ENCODE measurements around the gene DAPK2. TPM values are rescaled to one million over a fixed set of nuclear protein-coding genes. Genes with fewer than 3 reads are reported as not detected.
"Not testable (repeated sequence)": the region's sequence is repeated elsewhere in the genome, so short reads cannot be mapped to it uniquely, and the experiment has no call there.

DAPK2 gene
- total RNA-seq, 1 donor from 2014 or later = 1.9 TPM

GRCh38 chr15:63905131-63905530 lies 141.2 kb downstream of the DAPK2 start:
- H3K36me3 Mint-ChIP-seq (ENCODE audit: low read depth) = no peaks in the 10 kb centered on the region
- intact Hi-C loops (cut with micrococcal nuclease) = no loop called here
- DNase-seq (ENCODE audit: low spot score) = no peak
- H3K4me1 Mint-ChIP-seq (ENCODE audit: low read depth) = peaks cover 20% of the 10 kb centered on the region
- H3K4me3 Mint-ChIP-seq (ENCODE audit: low read depth) = no peak overlapping the region
- no peaks in the 10 kb centered on the region for H3K9me3 Mint-ChIP-seq
- no peaks in the 10 kb centered on the region for H3K27me3 Mint-ChIP-seq (ENCODE audit: low read depth)
- no peak overlapping the region for H3K27ac Mint-ChIP-seq

GRCh38 chr15:63904042-63904441 lies 142.2 kb downstream of the DAPK2 start:
- H3K4me1 Mint-ChIP-seq (ENCODE audit: low read depth) = peaks cover 23% of the 10 kb centered on the region
- intact Hi-C loops (cut with micrococcal nuclease) = no loop called here
- no peaks in the 10 kb centered on the region for H3K27me3 Mint-ChIP-seq (ENCODE audit: low read depth)

GRCh38 chr15:63902671-63903035 lies 143.6 kb downstream of the DAPK2 start:
- Mint-ChIP-seq H3K4me3 (ENCODE audit: low read depth) (no peak overlapping the region), H3K9me3 (no peaks in the 10 kb centered on the region), H3K27ac (no peak overlapping the region), H3K27me3 (ENCODE audit: low read depth) (no peaks in the 10 kb centered on the region), H3K36me3 (ENCODE audit: low read depth) (no peaks in the 10 kb centered on the region), H3K4me1 (ENCODE audit: low read depth) (peaks cover 25% of the 10 kb centered on the region)
- intact Hi-C loops (cut with micrococcal nuclease) = no loop called here
- DNase-seq (ENCODE audit: low spot score) = no peak

More at GRCh38 chr15:63904042-63904441, 142.2 kb downstream of the DAPK2 start:
- Mint-ChIP-seq H3K9me3 (no peaks in the 10 kb centered on the region), H3K36me3 (ENCODE audit: low read depth) (no peaks in the 10 kb centered on the region), H3K27ac (no peak overlapping the region), H3K4me3 (ENCODE audit: low read depth) (no peak overlapping the region)
- no peak for DNase-seq (ENCODE audit: low spot score)

- Mint-ChIP-seq H3K36me3 (ENCODE audit: low read depth) (no peaks in the 10 kb centered on the region), H3K9me3 (no peaks in the 10 kb centered on the region), H3K27ac (no peak overlapping the region), H3K27me3 (ENCODE audit: low read depth) (no peaks in the 10 kb centered on the region), H3K4me3 (ENCODE audit: low read depth) (no peak overlapping the region), H3K4me1 (ENCODE audit: low read depth) (peaks cover 31% of the 10 kb centered on the region)
- intact Hi-C loops (cut with micrococcal nuclease) = no loop called here
- DNase-seq (ENCODE audit: low spot score) = no peak
Observed at GRCh38 chr15:63901912-63902670, 144.2 kb downstream of the DAPK2 start.

- no peaks in the 10 kb centered on the region for H3K27me3 Mint-ChIP-seq (ENCODE audit: low read depth)
- H3K9me3 Mint-ChIP-seq = no peaks in the 10 kb centered on the region
- intact Hi-C loops (cut with micrococcal nuclease) = no loop called here
- H3K27ac Mint-ChIP-seq = no peak overlapping the region
- no peak for DNase-seq (ENCODE audit: low spot score)
- H3K4me1 Mint-ChIP-seq (ENCODE audit: low read depth) = peaks cover 35% of the 10 kb centered on the region
- no peaks in the 10 kb centered on the region for H3K36me3 Mint-ChIP-seq (ENCODE audit: low read depth)
- H3K4me3 Mint-ChIP-seq (ENCODE audit: low read depth) = no peak overlapping the region
Observed at GRCh38 chr15:63900306-63900705, 146.0 kb downstream of the DAPK2 start.

- H3K27me3 Mint-ChIP-seq (ENCODE audit: low read depth); H3K36me3 Mint-ChIP-seq (ENCODE audit: low read depth); H3K27ac Mint-ChIP-seq; H3K4me3 Mint-ChIP-seq (ENCODE audit: low read depth); H3K9me3 Mint-ChIP-seq; DNase-seq (ENCODE audit: low spot score): not testable (repeated sequence)
- intact Hi-C loops (cut with micrococcal nuclease) = loop anchor here (10.0 kb wide), 2 partner anchors 255 to 395 kb away; partner anchors contain the start of genes SNX22 and USP3
- peaks cover 36% of the 10 kb centered on the region for H3K4me1 Mint-ChIP-seq (ENCODE audit: low read depth)
Observed at GRCh38 chr15:63899606-63900005, 146.7 kb downstream of the DAPK2 start.

- DNase-seq (ENCODE audit: low spot score) = no peak
- no peaks in the 10 kb centered on the region for H3K27me3 Mint-ChIP-seq (ENCODE audit: low read depth)
- no peak overlapping the region for H3K27ac Mint-ChIP-seq
- H3K4me3 Mint-ChIP-seq (ENCODE audit: low read depth) = no peak overlapping the region
- intact Hi-C loops (cut with micrococcal nuclease) = loop anchor here (10.0 kb wide), 2 partner anchors 256 to 394 kb away; partner anchors contain the start of genes SNX22 and USP3
- H3K4me1 Mint-ChIP-seq (ENCODE audit: low read depth) = peaks cover 36% of the 10 kb centered on the region
- no peaks in the 10 kb centered on the region for H3K36me3 Mint-ChIP-seq (ENCODE audit: low read depth)
- no peaks in the 10 kb centered on the region for H3K9me3 Mint-ChIP-seq
Observed at GRCh38 chr15:63899193-63899592, 147.1 kb downstream of the DAPK2 start.

GRCh38 chr15:63896336-63897115 lies 149.8 kb downstream of the DAPK2 start:
- H3K36me3 Mint-ChIP-seq (ENCODE audit: low read depth) = no peaks in the 10 kb centered on the region
- no peaks in the 10 kb centered on the region for H3K9me3 Mint-ChIP-seq
- peak overlapping the region; percentile 35 for H3K27ac Mint-ChIP-seq
- H3K4me3 Mint-ChIP-seq (ENCODE audit: low read depth) = peak overlapping the region; percentile 10
- H3K27me3 Mint-ChIP-seq (ENCODE audit: low read depth) = no peaks in the 10 kb centered on the region
- H3K4me1 Mint-ChIP-seq (ENCODE audit: low read depth) = peaks cover 61% of the 10 kb centered on the region
- DNase-seq (ENCODE audit: low spot score) = peak; percentile 50
- intact Hi-C loops (cut with micrococcal nuclease) = loop anchor here (1.0 to 10.0 kb wide), 3 partner anchors 114 to 392 kb away; partner anchors contain the start of genes SNX22 and USP3

GRCh38 chr15:63895787-63896218 lies 150.5 kb downstream of the DAPK2 start:
- DNase-seq (ENCODE audit: low spot score) = no peak
- no peaks in the 10 kb centered on the region for H3K27me3 Mint-ChIP-seq (ENCODE audit: low read depth)
- peak overlapping the region; percentile 2 for H3K27ac Mint-ChIP-seq
- H3K4me1 Mint-ChIP-seq (ENCODE audit: low read depth) = peaks cover 67% of the 10 kb centered on the region
- intact Hi-C loops (cut with micrococcal nuclease) = loop anchor here (1.0 to 10.0 kb wide), 3 partner anchors 114 to 391 kb away; partner anchors contain the start of genes SNX22 and USP3
- no peak overlapping the region for H3K4me3 Mint-ChIP-seq (ENCODE audit: low read depth)
- no peaks in the 10 kb centered on the region for H3K9me3 Mint-ChIP-seq
- H3K36me3 Mint-ChIP-seq (ENCODE audit: low read depth) = no peaks in the 10 kb centered on the region

GRCh38 chr15:63895194-63895593 lies 151.1 kb downstream of the DAPK2 start:
- Mint-ChIP-seq H3K9me3 (no peaks in the 10 kb centered on the region), H3K27ac (no peak overlapping the region), H3K36me3 (ENCODE audit: low read depth) (no peaks in the 10 kb centered on the region), H3K4me3 (ENCODE audit: low read depth) (no peak overlapping the region), H3K27me3 (ENCODE audit: low read depth) (no peaks in the 10 kb centered on the region), H3K4me1 (ENCODE audit: low read depth) (peaks cover 63% of the 10 kb centered on the region)
- no peak for DNase-seq (ENCODE audit: low spot score)
- intact Hi-C loops (cut with micrococcal nuclease) = loop anchor here (10.0 kb wide), 2 partner anchors 260 to 390 kb away; partner anchors contain the start of genes SNX22 and USP3

- no peak for DNase-seq (ENCODE audit: low spot score)
- H3K27me3 Mint-ChIP-seq (ENCODE audit: low read depth) = no peaks in the 10 kb centered on the region
- intact Hi-C loops (cut with micrococcal nuclease) = loop anchor here (5.0 to 10.0 kb wide), 3 partner anchors 153 to 390 kb away; partner anchors contain the start of genes DAPK2, SNX22 and USP3
- H3K27ac Mint-ChIP-seq = no peak overlapping the region
- H3K36me3 Mint-ChIP-seq (ENCODE audit: low read depth) = no peaks in the 10 kb centered on the region
- H3K9me3 Mint-ChIP-seq = no peaks in the 10 kb centered on the region
- H3K4me1 Mint-ChIP-seq (ENCODE audit: low read depth) = peaks cover 62% of the 10 kb centered on the region
- H3K4me3 Mint-ChIP-seq (ENCODE audit: low read depth) = no peak overlapping the region
Observed at GRCh38 chr15:63894662-63894949, 151.7 kb downstream of the DAPK2 start.

GRCh38 chr15:63893866-63894661 lies 152.2 kb downstream of the DAPK2 start:
- Mint-ChIP-seq H3K4me1 (ENCODE audit: low read depth) (peaks cover 59% of the 10 kb centered on the region), H3K9me3 (no peaks in the 10 kb centered on the region), H3K36me3 (ENCODE audit: low read depth) (no peaks in the 10 kb centered on the region), H3K4me3 (ENCODE audit: low read depth) (no peak overlapping the region), H3K27ac (no peak overlapping the region), H3K27me3 (ENCODE audit: low read depth) (no peaks in the 10 kb centered on the region)
- intact Hi-C loops (cut with micrococcal nuclease) = loop anchor here (2.0 to 10.0 kb wide), 5 partner anchors 61 to 389 kb away; partner anchors contain the start of genes DAPK2, HERC1, SNX22 and USP3
- DNase-seq (ENCODE audit: low spot score) = no peak

Data from activated T-helper 2 cell treated with anti-CD3 and anti-CD28 coated beads, Interferon-gamma antibody, Interleukin-2, Interleukin-4, amounts not matched to agents 10 μg/mL and 5 μg/mL and 100 μg/mL, durations not matched to agents 14 hours and 24 hours and 36 hours (primary cell).